ENCODE measurements around the gene UCKL1. TPM values are rescaled to one million over a fixed set of nuclear protein-coding genes. Genes with fewer than 3 reads are reported as not detected.
"Not testable (repeated sequence)": the region's sequence is repeated elsewhere in the genome, so short reads cannot be mapped to it uniquely, and the experiment has no call there.

Gene UCKL1
- total and polyA plus RNA-seq, 2 experiments from 2014 or later = 18.5 to 52.2 TPM

DNA sequence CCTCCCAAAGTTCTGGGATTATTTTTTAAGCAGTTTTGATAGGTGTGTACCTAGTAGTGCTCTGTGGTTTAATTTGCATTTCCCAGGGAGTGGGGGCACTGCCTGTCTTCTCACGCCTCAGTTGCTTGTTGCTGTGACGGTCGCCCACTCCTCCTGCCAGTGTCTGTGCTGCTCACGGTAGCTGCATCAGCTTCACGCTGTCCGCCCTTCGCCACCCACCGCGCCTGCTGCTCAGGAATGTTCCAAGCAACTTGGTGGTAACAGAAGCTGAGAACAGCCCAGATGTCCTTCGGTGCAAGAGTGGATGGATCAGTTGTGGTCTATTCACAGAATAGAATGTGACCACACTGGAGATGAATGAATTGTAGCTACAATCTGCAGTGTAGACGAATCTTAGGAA lies 38.4 kb downstream of the UCKL1 start:
- H3K9me3 ChIP-seq (ENCODE audit: low read depth) = no peaks in the 10 kb centered on the region
- H3K79me2 ChIP-seq = peaks cover 93% of the 10 kb centered on the region
- WGBS (ENCODE audit: low lambda C conversion rate, missing lambda C conversion rate) = 98% methylated on average over 11 of the region's 11 CpGs
- no peaks in the 10 kb centered on the region for H3K4me1 ChIP-seq (ENCODE audit: insufficient read depth)
- no peaks in the 10 kb centered on the region for H3K36me3 ChIP-seq (replicated peaks; ENCODE audit: insufficient read depth, low read depth)
- no peak overlapping the region for H3K27ac ChIP-seq
- H3K27me3 ChIP-seq = no peaks in the 10 kb centered on the region
- TF ChIP-seq EZH2 (IDR thresholded peaks at IDR 0.05; ENCODE audit: borderline replicate concordance) (no peak), EZH2phosphoT487 (IDR thresholded peaks at IDR 0.05; ENCODE audit: low read depth, severe bottlenecking, unreplicated experiment) (no peak)
- no peaks in the 10 kb centered on the region for H3K9me2 ChIP-seq (replicated peaks; ENCODE audit: insufficient read depth)
- peaks cover 32% of the 10 kb centered on the region for H4K20me1 ChIP-seq (ENCODE audit: insufficient read depth, poor library complexity, severe bottlenecking)
- DNase-seq (ENCODE audit: low spot score) = no peak
- H2AFZ ChIP-seq = no peak overlapping the region
- H3K4me2 ChIP-seq = no peak overlapping the region
- no peak overlapping the region for H3K4me3 ChIP-seq

DNA sequence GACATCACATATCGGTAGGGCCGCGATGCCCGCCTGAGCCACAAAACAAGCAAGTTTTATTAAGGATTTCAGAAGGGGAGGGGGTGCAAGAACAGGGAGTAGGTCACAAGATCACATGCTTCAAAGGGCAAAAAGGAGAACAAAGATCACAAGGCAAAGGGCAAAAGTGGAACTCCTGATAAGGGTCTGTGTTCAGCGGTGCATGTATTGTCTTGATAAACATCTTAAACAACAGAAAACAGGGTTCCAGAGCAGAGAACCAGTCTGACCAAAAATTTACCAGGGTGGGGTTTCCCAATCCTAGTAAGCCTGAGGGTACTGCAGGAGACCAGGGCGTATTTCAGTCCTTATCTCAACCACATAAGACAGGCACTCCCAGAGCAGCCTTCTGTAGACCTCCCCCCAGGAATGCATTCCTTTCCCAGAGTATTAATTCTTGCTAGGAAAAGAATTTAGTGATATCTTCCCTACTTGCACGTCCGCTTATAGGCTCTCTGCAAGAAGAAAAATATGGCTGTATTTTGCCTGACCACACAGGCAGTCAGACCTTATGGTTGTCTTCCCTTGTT lies 39.8 kb downstream of the UCKL1 start:
- H3K9me2 ChIP-seq (replicated peaks; ENCODE audit: insufficient read depth); H3K36me3 ChIP-seq (replicated peaks; ENCODE audit: insufficient read depth, low read depth); H2AFZ ChIP-seq; H3K4me1 ChIP-seq (ENCODE audit: insufficient read depth); H3K9me3 ChIP-seq (ENCODE audit: low read depth); H3K4me2 ChIP-seq; H3K4me3 ChIP-seq; H3K27ac ChIP-seq; H3K27me3 ChIP-seq; DNase-seq (ENCODE audit: low spot score): not testable (repeated sequence)
- Histone ChIP-seq H3K79me2 (peaks cover 93% of the 10 kb centered on the region), H4K20me1 (ENCODE audit: insufficient read depth, poor library complexity, severe bottlenecking) (peaks cover 45% of the 10 kb centered on the region)
- 91% methylated on average over 8 of the region's 8 CpGs for WGBS (ENCODE audit: low lambda C conversion rate, missing lambda C conversion rate)

DNA sequence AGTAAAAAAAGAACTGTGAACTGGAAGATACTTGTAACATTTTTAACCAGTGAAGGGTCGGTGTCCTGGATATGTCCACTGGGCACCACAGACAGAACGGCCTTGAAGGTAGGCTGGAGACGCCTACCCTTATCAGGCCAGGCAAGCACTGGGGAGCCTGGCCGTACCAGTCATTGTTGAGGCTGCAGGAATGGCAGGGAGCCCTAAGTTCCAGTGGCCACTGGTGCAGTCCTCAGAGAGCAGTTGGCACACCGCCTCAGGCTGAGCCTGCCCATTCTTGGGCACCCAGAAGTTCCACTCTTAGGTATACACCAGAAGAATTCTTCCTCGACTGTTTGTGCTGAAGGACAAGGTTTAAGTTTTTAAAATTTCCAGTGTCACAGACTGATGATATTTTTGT lies 40.7 kb downstream of the UCKL1 start:
- WGBS (ENCODE audit: low lambda C conversion rate, missing lambda C conversion rate) = 97% methylated on average over 6 of the region's 6 CpGs
- Histone ChIP-seq H3K36me3 (replicated peaks; ENCODE audit: insufficient read depth, low read depth) (no peaks in the 10 kb centered on the region), H3K4me1 (ENCODE audit: insufficient read depth) (no peaks in the 10 kb centered on the region), H3K4me2 (no peak overlapping the region), H4K20me1 (ENCODE audit: insufficient read depth, poor library complexity, severe bottlenecking) (peaks cover 47% of the 10 kb centered on the region), H3K79me2 (peaks cover 93% of the 10 kb centered on the region), H3K27ac (no peak overlapping the region), H3K9me2 (replicated peaks; ENCODE audit: insufficient read depth) (no peaks in the 10 kb centered on the region), H2AFZ (no peak overlapping the region), H3K27me3 (no peaks in the 10 kb centered on the region), H3K4me3 (no peak overlapping the region), H3K9me3 (ENCODE audit: low read depth) (no peaks in the 10 kb centered on the region)
- DNase-seq (ENCODE audit: low spot score) = no peak
- TF ChIP-seq, protein P1, sequence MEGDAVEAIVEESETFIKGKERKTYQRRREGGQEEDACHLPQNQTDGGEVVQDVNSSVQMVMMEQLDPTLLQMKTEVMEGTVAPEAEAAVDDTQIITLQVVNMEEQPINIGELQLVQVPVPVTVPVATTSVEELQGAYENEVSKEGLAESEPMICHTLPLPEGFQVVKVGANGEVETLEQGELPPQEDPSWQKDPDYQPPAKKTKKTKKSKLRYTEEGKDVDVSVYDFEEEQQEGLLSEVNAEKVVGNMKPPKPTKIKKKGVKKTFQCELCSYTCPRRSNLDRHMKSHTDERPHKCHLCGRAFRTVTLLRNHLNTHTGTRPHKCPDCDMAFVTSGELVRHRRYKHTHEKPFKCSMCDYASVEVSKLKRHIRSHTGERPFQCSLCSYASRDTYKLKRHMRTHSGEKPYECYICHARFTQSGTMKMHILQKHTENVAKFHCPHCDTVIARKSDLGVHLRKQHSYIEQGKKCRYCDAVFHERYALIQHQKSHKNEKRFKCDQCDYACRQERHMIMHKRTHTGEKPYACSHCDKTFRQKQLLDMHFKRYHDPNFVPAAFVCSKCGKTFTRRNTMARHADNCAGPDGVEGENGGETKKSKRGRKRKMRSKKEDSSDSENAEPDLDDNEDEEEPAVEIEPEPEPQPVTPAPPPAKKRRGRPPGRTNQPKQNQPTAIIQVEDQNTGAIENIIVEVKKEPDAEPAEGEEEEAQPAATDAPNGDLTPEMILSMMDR (IDR thresholded peaks at IDR 0.05; ENCODE audit: poor library complexity) = no peak
- no peak for TF ChIP-seq EZH2phosphoT487 (IDR thresholded peaks at IDR 0.05; ENCODE audit: low read depth, severe bottlenecking, unreplicated experiment)
- no peak for TF ChIP-seq EZH2 (IDR thresholded peaks at IDR 0.05; ENCODE audit: borderline replicate concordance)

DNA sequence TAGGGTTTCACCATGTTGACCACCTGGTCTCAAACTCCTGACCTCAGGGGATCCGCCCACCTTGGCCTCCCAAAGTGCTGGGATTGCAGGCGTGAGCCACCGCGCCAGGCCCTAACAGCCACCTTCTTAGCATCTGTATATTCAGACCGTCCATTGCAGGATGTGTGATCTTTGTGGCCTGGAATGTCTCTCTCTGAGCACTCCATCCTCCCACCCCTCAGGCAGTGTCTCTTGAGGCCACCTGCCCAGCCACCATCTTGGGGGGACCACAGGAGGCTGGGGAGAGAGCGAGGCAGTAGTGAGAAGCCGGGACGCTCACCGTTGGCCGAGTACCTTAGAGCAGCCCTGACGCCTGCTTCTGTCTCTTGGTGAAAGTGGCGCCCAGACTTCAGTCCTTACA lies 42.4 kb downstream of the UCKL1 start:
- 99% methylated on average over 12 of the region's 12 CpGs for WGBS (ENCODE audit: low lambda C conversion rate, missing lambda C conversion rate)
- Histone ChIP-seq H3K9me2 (replicated peaks; ENCODE audit: insufficient read depth) (no peaks in the 10 kb centered on the region), H3K27ac (no peak overlapping the region), H3K79me2 (peaks cover 99% of the 10 kb centered on the region), H3K27me3 (no peaks in the 10 kb centered on the region), H3K9me3 (ENCODE audit: low read depth) (no peaks in the 10 kb centered on the region), H4K20me1 (ENCODE audit: insufficient read depth, poor library complexity, severe bottlenecking) (peaks cover 57% of the 10 kb centered on the region), H3K4me1 (ENCODE audit: insufficient read depth) (peaks cover 1% of the 10 kb centered on the region), H3K4me2 (no peak overlapping the region), H2AFZ (no peak overlapping the region), H3K36me3 (replicated peaks; ENCODE audit: insufficient read depth, low read depth) (no peaks in the 10 kb centered on the region), H3K4me3 (no peak overlapping the region)
- DNase-seq (ENCODE audit: low spot score) = no peak
- TF ChIP-seq EZH2phosphoT487 (IDR thresholded peaks at IDR 0.05; ENCODE audit: low read depth, severe bottlenecking, unreplicated experiment) (no peak), EZH2 (IDR thresholded peaks at IDR 0.05; ENCODE audit: borderline replicate concordance) (no peak)
- TF ChIP-seq, protein P1 (IDR thresholded peaks at IDR 0.05; ENCODE audit: poor library complexity) = no peak

All from hepatocyte (in vitro differentiated cells).